HL-60 (cell line): Measurements from ENCODE around the gene LRP2.

ENCODE experiments used
- DNase-seq, 2 experiments: peaks; one replicate each; pipeline ENCODE4 v3.0.0-alpha.2; 2010 to 2020; ENCODE audit warnings: low read depth in 1 of 2, low spot score in 1 of 2
- H3K27ac ChIP-seq: fragments of 250-450 bp; sonication (Bioruptor Pico); replicated peaks from 2 replicates; pipeline ENCODE4 v1.5.1; 2020; ENCODE audit warnings: mild to moderate bottlenecking, moderate library complexity
- H3K27me3 ChIP-seq: fragments of 250-450 bp; sonication (Bioruptor Pico); 2 replicates; pipeline ENCODE4 v1.5.1; 2021; ENCODE audit warnings: mild to moderate bottlenecking, moderate library complexity; ENCODE audit not compliant: insufficient read depth, poor library complexity, severe bottlenecking
- H3K4me3 ChIP-seq: replicated peaks from 2 replicates; pipeline ENCODE4 v1.5.1; 2011; ENCODE audit warnings: mild to moderate bottlenecking, control low read depth, low read length; ENCODE audit not compliant: insufficient read depth
- GABPA ChIP-seq: IDR thresholded peaks from 2 replicates; pipeline ENCODE4 v1.6.1; 2012; ENCODE audit warnings: low read depth
- POLR2AphosphoS5 ChIP-seq: IDR thresholded peaks from 2 replicates; pipeline ENCODE4 v1.6.1; 2012; ENCODE audit warnings: low read depth
- REST ChIP-seq: IDR thresholded peaks from 2 replicates; pipeline ENCODE4 v1.6.1; 2012; ENCODE audit warnings: low read depth; ENCODE audit not compliant: insufficient replicate concordance
- SPI1 ChIP-seq: IDR thresholded peaks from 2 replicates; pipeline ENCODE4 v1.6.1; 2012; ENCODE audit warnings: low read depth, mild to moderate bottlenecking, borderline replicate concordance
- TF ChIP-seq, protein P1 (sequence below): IDR thresholded peaks from one replicate; pipeline ENCODE4 v1.5.1; 2011; ENCODE audit warnings: low read length, control low read depth, inconsistent platforms; ENCODE audit not compliant: insufficient read depth

LRP2 gene

DNA sequence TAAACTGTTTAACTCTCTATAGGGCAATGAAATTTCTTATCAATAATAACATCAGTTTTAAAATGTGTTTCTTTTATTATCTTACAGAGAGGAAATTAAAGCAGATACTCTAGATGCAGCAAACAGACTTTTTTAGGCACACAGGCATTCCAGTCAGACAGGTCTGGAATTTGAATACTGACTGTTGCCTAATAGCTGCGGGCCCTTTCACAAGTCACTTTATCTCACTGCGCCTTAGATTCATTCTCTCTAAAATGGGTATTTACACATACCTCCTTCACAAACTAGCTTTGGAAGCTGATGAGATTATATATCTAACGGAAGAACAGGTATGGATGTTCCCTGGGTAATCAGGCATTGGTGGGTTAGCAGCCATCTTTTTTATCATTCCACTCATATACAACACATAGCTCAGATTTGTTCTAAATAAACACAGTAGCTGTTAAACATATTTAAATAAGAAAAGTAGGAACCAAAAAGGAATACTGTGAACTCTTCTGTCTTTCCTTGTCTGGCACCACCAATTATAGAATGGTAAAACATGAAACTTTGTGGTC is 104.2 kb downstream of the LRP2 start:
- TF ChIP-seq POLR2AphosphoS5 (no peak), GABPA (no peak), SPI1 (no peak), REST (no peak)
- TF ChIP-seq, protein P1, sequence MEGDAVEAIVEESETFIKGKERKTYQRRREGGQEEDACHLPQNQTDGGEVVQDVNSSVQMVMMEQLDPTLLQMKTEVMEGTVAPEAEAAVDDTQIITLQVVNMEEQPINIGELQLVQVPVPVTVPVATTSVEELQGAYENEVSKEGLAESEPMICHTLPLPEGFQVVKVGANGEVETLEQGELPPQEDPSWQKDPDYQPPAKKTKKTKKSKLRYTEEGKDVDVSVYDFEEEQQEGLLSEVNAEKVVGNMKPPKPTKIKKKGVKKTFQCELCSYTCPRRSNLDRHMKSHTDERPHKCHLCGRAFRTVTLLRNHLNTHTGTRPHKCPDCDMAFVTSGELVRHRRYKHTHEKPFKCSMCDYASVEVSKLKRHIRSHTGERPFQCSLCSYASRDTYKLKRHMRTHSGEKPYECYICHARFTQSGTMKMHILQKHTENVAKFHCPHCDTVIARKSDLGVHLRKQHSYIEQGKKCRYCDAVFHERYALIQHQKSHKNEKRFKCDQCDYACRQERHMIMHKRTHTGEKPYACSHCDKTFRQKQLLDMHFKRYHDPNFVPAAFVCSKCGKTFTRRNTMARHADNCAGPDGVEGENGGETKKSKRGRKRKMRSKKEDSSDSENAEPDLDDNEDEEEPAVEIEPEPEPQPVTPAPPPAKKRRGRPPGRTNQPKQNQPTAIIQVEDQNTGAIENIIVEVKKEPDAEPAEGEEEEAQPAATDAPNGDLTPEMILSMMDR = no peak
- no peaks in the 10 kb centered on the region for H3K27me3 ChIP-seq
- no peak overlapping the region for H3K4me3 ChIP-seq
- DNase-seq = no peak
- H3K27ac ChIP-seq = no peak overlapping the region

GRCh38 chr2:169254774-169255173 is 107.6 kb downstream of the LRP2 start:
- H3K27me3 ChIP-seq = no peaks in the 10 kb centered on the region
- TF ChIP-seq, protein P1 = no peak
- TF ChIP-seq GABPA = no peak
- no peak for TF ChIP-seq POLR2AphosphoS5
- TF ChIP-seq SPI1 = no peak
- no peak for TF ChIP-seq REST
- DNase-seq = no peak
- no peak overlapping the region for H3K4me3 ChIP-seq
- H3K27ac ChIP-seq = no peak overlapping the region

GRCh38 chr2:169247211-169247610 is 115.1 kb downstream of the LRP2 start:
- TF ChIP-seq REST (no peak), SPI1 (no peak), POLR2AphosphoS5 (no peak), GABPA (no peak)
- TF ChIP-seq, protein P1 = no peak
- Histone ChIP-seq H3K27ac (no peak overlapping the region), H3K27me3 (no peaks in the 10 kb centered on the region), H3K4me3 (no peak overlapping the region)
- no peak for DNase-seq
